ENCODE results near the gene DOCK8. TPM values are rescaled to one million over a fixed set of nuclear protein-coding genes. Genes with fewer than 3 reads are reported as not detected.

Gene DOCK8
- total RNA-seq, 2 experiments from 2014 or later: 370 to 374 TPM

DNA sequence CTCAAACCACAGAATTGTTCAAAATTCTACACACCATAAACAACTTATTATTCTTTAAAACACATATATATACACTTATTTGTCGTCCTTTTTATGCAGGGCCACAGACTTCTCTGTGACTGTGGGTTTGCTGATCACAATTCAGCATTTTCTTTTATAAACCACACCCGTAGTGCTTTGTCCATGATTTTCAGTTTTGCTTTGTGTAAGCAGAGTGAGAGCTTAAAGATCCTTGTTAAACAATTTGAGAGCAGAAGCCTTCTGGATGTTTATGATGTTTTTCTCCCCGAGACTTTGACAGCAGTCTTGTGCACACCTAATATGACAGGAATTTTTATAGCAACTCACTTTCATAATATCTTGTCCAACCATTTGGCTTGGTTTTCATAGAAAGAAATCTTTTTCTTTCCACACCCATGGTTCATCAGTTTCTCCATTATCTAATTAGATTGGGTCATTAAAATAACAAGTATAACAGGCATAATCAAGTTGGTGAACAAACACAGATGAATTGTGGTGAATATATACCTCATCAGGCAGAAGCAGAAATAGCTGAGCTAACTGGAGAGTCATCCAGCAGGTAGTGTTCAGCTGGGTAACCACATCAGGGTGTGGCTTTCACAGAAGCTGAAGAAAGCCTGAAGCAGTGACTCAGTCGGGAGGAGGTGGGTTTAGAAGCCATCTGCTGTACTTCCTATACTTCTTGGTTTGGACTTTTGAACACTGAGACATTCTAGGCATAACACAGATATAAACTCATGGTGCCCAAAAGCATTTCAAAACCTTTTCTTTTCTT, 232.8 kb downstream of the DOCK8 start:
- peaks cover 54% of the 10 kb centered on the region for H3K4me1 Mint-ChIP-seq
- no peaks in the 10 kb centered on the region for H3K27me3 Mint-ChIP-seq
- POLR2A ChIA-PET: interaction anchor here (0.7 to 3.5 kb wide), 12 partner anchors 8 to 291 kb away, joined by 3 to 45 read pairs (median 4); partner anchors contain the start of gene KANK1
- H3K27ac Mint-ChIP-seq: peak overlapping the region; percentile 90
- H3K36me3 Mint-ChIP-seq (ENCODE audit: low read depth): peaks cover 89% of the 10 kb centered on the region
- CTCF ChIA-PET: interaction anchor here (0.6 to 3.9 kb wide), 7 partner anchors 14 to 358 kb away, joined by 3 to 33 read pairs (median 4); no protein-coding TSS in a partner anchor
- peak overlapping the region; percentile 64 for H3K4me3 Mint-ChIP-seq
- peak; percentile 85 for DNase-seq
- H3K9me3 Mint-ChIP-seq: no peaks in the 10 kb centered on the region

DNA sequence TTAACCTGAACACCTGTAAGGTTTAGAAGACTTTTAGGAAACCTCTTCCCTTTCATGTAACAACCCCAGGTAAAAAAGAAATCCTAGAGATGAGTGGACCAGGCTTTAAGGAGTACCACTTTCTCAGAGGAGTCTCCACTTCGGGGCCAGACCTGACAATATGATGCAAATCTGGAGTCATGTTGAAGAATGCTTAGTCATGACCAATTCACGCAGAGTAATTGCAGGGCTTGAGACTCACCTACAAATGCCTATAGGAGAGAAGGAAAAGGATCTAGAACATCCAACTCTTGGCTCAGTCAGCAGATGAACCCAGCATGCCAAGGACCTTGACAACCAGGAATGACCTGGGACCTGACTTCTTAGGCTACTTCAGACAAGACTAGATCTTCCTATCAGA, 235.4 kb downstream of the DOCK8 start:
- Mint-ChIP-seq H3K36me3 (ENCODE audit: low read depth) (peaks cover 83% of the 10 kb centered on the region), H3K4me3 (no peak overlapping the region), H3K27me3 (no peaks in the 10 kb centered on the region), H3K27ac (peak overlapping the region; percentile 90), H3K4me1 (peaks cover 40% of the 10 kb centered on the region), H3K9me3 (no peaks in the 10 kb centered on the region)
- ChIA-PET POLR2A (interaction anchor here (0.9 kb wide), 1 partner anchor 12 kb away, joined by 3 read pairs; no protein-coding TSS in a partner anchor), CTCF (interaction anchor here (3.9 kb wide), 1 partner anchor 11 kb away, joined by 33 read pairs; no protein-coding TSS in a partner anchor)
- no peak for DNase-seq

DNA sequence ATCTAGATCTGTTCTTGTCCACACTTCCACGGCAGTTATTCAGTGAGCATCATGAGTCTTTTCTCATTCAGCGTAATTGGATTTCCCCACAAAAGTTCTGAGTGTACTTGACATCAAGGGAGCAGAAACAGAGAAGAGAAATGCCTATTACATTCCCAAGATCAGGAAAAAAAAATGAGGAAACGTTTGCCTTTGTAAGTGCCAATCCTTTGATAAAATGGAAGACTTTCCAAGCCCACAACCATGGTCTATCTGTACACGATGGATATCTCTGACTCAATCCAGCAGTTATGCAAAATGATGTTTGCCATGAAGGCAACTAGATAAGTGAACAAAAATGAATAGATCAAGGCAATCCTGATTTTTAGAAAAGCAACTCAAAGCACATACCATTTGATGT, 235.9 kb downstream of the DOCK8 start:
- no peak for DNase-seq
- Mint-ChIP-seq H3K27me3 (no peaks in the 10 kb centered on the region), H3K4me3 (no peak overlapping the region), H3K9me3 (no peaks in the 10 kb centered on the region), H3K36me3 (ENCODE audit: low read depth) (peaks cover 82% of the 10 kb centered on the region), H3K27ac (peak overlapping the region; percentile 90), H3K4me1 (peaks cover 34% of the 10 kb centered on the region)
- POLR2A ChIA-PET: no interaction called here
- CTCF ChIA-PET: no interaction called here

DNA sequence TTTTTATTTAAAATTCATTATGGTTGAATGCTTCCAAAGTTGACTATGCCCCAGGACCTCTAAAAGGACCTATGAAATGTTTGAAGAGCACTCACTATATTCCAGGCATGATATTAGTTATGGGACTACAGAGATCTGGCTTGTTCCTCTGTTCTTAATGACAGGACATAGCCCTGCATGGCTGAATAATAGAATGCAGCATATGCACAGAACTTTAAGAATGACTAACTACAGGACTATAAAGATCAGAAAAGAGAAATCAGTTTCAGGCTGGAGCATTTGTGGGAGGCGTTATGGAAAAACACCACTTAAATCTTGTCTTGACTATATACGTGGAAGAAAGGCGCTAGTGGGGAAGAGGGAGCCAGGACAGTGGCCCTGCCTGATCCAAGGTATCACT, 239.2 kb downstream of the DOCK8 start:
- no peaks in the 10 kb centered on the region for H3K9me3 Mint-ChIP-seq
- ChIA-PET POLR2A (no interaction called here), CTCF (no interaction called here)
- no peaks in the 10 kb centered on the region for H3K27me3 Mint-ChIP-seq
- H3K36me3 Mint-ChIP-seq (ENCODE audit: low read depth): peaks cover 86% of the 10 kb centered on the region
- H3K4me1 Mint-ChIP-seq: peaks cover 18% of the 10 kb centered on the region
- H3K27ac Mint-ChIP-seq: no peak overlapping the region
- H3K4me3 Mint-ChIP-seq: no peak overlapping the region
- no peak for DNase-seq

DNA sequence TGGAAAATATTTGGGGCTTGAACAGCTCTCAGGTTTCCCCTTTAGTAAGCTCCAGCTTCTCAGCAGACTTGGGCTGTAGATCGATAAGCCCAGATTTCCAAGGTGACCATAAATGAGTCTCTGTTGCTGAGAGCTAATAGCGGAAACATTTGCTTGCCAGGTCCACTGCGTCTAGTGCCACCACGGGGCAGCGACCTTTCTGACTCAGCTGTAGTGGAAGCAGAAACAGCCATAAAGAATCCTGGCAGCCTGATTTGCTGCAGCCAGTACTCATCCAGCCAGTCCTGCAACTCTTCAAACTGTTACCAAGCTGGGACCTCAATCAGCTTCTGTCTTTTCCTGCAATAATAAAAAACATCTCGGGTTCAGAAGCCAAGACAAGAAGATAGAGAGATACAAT, 241.7 kb downstream of the DOCK8 start:
- no peak overlapping the region for H3K27ac Mint-ChIP-seq
- CTCF ChIA-PET: no interaction called here
- no peaks in the 10 kb centered on the region for H3K27me3 Mint-ChIP-seq
- no peak overlapping the region for H3K4me3 Mint-ChIP-seq
- POLR2A ChIA-PET: interaction anchor here (0.7 to 5.8 kb wide), 3 partner anchors 9 to 15 kb away, joined by 3 to 45 read pairs (median 3); no protein-coding TSS in a partner anchor
- H3K9me3 Mint-ChIP-seq: no peaks in the 10 kb centered on the region
- H3K4me1 Mint-ChIP-seq: peaks cover 30% of the 10 kb centered on the region
- no peak for DNase-seq
- peaks cover 84% of the 10 kb centered on the region for H3K36me3 Mint-ChIP-seq (ENCODE audit: low read depth)

DNA sequence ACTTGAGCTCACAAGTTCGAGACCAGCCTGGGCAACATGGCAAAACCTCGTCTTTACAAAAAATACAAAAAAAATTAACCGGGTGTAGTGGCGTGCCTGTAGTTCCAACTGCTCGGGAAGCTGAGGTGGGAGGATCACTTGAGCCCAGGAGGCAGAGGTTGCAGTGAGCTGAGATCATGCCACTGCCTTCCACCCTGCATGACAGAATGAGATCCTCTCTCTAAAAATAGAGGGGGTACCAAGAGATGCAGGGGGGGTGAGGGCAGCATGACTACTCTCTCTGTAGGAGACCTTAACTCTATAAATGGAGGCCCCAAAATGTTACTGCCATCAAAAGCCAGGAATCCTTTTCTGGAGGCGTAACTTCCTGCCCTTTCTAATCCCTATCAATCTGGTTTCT, 243.9 kb downstream of the DOCK8 start:
- H3K36me3 Mint-ChIP-seq (ENCODE audit: low read depth): peaks cover 87% of the 10 kb centered on the region
- peaks cover 38% of the 10 kb centered on the region for H3K4me1 Mint-ChIP-seq
- H3K27ac Mint-ChIP-seq: peak overlapping the region; percentile 60
- H3K27me3 Mint-ChIP-seq: no peaks in the 10 kb centered on the region
- ChIA-PET CTCF (interaction anchor here (1.5 to 1.7 kb wide), 2 partner anchors 8 to 10 kb away, joined by 5 to 6 read pairs; no protein-coding TSS in a partner anchor), POLR2A (interaction anchor here (1.0 to 5.8 kb wide), 4 partner anchors 9 to 12 kb away, joined by 3 to 45 read pairs (median 14); no protein-coding TSS in a partner anchor)
- no peak overlapping the region for H3K4me3 Mint-ChIP-seq
- H3K9me3 Mint-ChIP-seq: no peaks in the 10 kb centered on the region
- DNase-seq: no peak

DNA sequence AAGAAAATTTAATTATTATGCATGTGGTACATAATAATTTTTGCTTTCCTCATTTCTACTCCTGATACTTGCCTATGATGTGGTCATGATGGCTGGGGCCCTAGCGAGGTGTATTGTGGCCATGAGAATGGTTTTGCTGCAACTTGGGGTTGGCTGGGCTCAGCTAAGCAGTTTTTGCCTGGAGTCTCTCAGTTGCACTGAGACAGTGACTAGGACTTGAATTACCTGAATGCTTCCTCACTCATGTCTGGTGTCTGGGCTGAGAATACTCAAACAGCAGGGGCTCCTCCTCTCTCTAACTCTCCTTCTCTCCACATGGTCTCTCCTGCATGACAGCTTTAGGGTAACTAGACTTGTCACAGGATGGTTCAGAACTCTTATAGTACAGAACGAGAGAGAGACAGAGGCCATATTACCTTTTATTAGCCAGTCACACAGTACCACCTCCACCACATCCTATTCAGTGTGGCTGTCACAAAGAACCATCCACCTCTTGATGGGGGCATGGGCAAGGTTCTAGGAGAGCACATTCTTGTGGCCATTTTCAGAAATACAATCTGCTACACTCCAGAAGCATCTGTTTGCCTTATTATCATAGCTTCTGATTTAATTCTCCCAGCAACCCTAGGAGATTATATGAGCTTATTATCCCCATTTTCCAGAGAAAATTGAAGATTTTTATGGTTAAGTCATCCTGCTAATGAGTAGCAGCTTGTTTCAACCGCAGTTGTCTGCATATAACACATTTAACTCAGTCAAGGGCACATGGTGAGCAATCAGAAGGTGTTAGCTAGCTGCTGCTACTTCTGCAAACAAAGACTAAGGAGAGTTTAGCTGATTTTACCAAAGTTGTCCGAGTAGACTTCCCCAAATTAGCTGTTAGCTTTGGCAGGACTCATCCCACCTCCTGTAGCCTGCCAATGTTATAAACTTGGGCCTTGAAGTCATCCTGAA, 245.1 kb downstream of the DOCK8 start:
- peak overlapping the region; percentile 79 for H3K27ac Mint-ChIP-seq
- no peak overlapping the region for H3K4me3 Mint-ChIP-seq
- no peaks in the 10 kb centered on the region for H3K9me3 Mint-ChIP-seq
- ChIA-PET POLR2A (interaction anchor here (0.7 to 5.8 kb wide), 5 partner anchors 9 to 22 kb away, joined by 3 to 45 read pairs (median 9); no protein-coding TSS in a partner anchor), CTCF (interaction anchor here (0.7 to 3.9 kb wide), 12 partner anchors 9 to 347 kb away, joined by 3 to 33 read pairs (median 4); no protein-coding TSS in a partner anchor)
- H3K36me3 Mint-ChIP-seq (ENCODE audit: low read depth): peaks cover 88% of the 10 kb centered on the region
- peak; percentile 40 for DNase-seq
- H3K27me3 Mint-ChIP-seq: no peaks in the 10 kb centered on the region
- H3K4me1 Mint-ChIP-seq: peaks cover 38% of the 10 kb centered on the region

DNA sequence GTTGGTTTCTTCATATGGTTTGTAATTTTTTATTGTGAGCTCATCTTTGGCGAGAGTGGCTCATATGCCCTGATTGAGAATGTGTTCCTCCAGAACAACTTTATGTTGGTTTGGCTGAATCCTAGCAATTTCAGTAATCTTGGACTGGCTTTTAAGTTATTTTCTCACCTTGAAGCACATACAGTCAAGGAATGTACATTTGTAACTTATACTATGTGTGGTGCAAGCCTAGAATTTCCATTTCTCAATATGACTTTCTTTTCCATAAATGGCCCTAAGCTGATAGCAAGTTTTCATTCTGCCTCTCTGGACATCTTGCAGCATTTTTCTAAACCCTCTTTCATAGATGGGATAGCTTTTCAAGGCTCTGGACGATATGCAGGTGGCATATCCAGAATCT, 247.5 kb downstream of the DOCK8 start:
- POLR2A ChIA-PET: interaction anchor here (0.9 to 4.0 kb wide), 3 partner anchors 8 to 42 kb away, joined by 3 to 19 read pairs (median 3); no protein-coding TSS in a partner anchor
- Mint-ChIP-seq H3K9me3 (no peaks in the 10 kb centered on the region), H3K27ac (no peak overlapping the region), H3K27me3 (no peaks in the 10 kb centered on the region), H3K36me3 (ENCODE audit: low read depth) (peaks cover 84% of the 10 kb centered on the region), H3K4me1 (peaks cover 37% of the 10 kb centered on the region), H3K4me3 (no peak overlapping the region)
- CTCF ChIA-PET: interaction anchor here (1.2 to 3.9 kb wide), 2 partner anchors 14 to 42 kb away, joined by 3 to 33 read pairs; partner anchors contain the start of gene KANK1
- DNase-seq: no peak

DNA sequence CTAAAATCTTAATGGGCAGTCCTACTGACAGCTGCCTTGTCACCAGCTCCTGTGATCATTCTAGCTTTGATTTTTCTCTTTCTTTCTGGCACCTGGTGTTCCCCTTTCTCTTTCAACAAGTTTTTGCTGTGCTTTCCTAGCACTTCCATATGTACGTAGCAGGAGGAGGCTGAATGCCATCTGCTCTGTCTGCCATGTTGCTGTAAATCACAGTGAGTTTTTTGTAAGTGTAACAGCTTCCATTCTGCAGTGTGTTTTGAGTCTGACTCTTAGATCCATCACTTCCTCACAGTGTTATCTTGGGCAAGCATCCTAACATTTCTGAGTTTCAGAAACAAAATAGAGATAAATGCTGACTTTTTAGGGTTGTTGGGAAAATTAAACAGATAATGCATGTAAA, 247.9 kb downstream of the DOCK8 start:
- ChIA-PET CTCF (interaction anchor here (1.2 to 3.9 kb wide), 2 partner anchors 15 to 42 kb away, joined by 3 to 33 read pairs; partner anchors contain the start of gene KANK1), POLR2A (interaction anchor here (0.9 to 4.0 kb wide), 3 partner anchors 8 to 41 kb away, joined by 3 to 19 read pairs (median 3); no protein-coding TSS in a partner anchor)
- Mint-ChIP-seq H3K36me3 (ENCODE audit: low read depth) (peaks cover 81% of the 10 kb centered on the region), H3K9me3 (no peaks in the 10 kb centered on the region), H3K4me3 (no peak overlapping the region), H3K27ac (no peak overlapping the region), H3K27me3 (no peaks in the 10 kb centered on the region), H3K4me1 (peaks cover 37% of the 10 kb centered on the region)
- no peak for DNase-seq

DNA sequence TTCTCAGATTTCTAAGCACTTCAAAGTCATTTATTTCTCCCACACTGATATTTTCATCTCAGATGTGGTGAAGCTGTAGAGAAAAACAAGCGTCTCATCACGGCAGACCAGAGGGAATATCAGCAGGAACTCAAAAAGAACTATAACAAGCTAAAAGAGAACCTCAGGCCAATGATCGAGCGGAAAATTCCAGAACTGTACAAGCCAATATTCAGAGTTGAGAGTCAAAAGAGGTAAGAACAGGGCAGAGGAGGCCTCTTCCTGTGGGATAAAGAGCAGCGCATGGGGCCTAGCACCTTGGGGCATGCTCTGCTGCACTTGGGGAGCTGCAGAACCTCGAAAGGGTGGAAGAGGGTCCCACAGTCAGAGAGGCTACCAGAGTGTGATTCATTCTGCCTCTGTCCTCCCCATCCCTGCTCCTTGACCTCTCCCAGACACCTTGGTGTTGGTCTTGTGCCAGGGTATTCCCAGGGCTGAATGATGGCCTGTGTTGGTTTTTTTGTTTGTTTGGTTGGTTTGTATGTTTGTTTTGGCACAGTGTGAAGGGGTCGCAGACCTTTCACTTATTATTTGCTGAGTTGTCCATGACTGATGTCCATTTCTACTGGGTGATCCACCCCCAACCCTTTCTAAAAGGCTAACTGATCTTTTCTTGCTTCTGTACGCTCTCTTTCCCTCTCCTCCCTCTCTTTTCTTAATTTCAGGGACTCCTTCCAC, 248.9 kb downstream of the DOCK8 start:
- Mint-ChIP-seq H3K9me3 (no peaks in the 10 kb centered on the region), H3K36me3 (ENCODE audit: low read depth) (peaks cover 71% of the 10 kb centered on the region), H3K4me3 (no peak overlapping the region), H3K4me1 (peaks cover 32% of the 10 kb centered on the region), H3K27ac (no peak overlapping the region), H3K27me3 (no peaks in the 10 kb centered on the region)
- POLR2A ChIA-PET: interaction anchor here (1.0 kb wide), 1 partner anchor 36 kb away, joined by 3 read pairs; no protein-coding TSS in a partner anchor
- CTCF ChIA-PET: no interaction called here
- no peak for DNase-seq

DNA sequence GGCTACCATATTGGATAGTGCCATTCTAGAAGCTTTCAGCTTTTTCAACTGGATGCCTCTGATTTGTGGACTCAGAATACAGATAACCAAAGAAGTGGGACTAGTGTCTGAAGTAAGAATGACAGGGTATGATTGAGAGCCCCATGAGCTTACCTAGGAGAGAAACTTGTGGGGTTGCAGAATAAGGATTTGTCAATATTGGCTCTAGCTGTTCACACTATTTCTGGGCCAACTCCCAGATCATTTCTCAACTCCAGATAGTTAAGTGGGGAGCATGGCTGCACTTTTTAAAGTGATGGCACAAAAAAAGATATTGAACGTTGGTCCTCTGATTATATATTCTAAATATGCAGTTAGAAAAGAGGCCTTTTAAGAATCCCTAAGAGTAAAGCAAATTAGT, 252.1 kb downstream of the DOCK8 start:
- Mint-ChIP-seq H3K27me3 (no peaks in the 10 kb centered on the region), H3K4me3 (no peak overlapping the region), H3K9me3 (no peaks in the 10 kb centered on the region), H3K4me1 (peaks cover 35% of the 10 kb centered on the region), H3K27ac (peak overlapping the region; percentile 22), H3K36me3 (ENCODE audit: low read depth) (peaks cover 50% of the 10 kb centered on the region)
- DNase-seq: no peak
- CTCF ChIA-PET: interaction anchor here (0.5 to 1.4 kb wide), 2 partner anchors 9 to 37 kb away, joined by 5 to 6 read pairs; no protein-coding TSS in a partner anchor
- POLR2A ChIA-PET: interaction anchor here (0.6 to 1.7 kb wide), 3 partner anchors 12 to 38 kb away, joined by 3 to 7 read pairs (median 4); partner anchors contain the start of gene KANK1

All from activated CD4-positive, alpha-beta memory T cell treated with anti-CD3 and anti-CD28 coated beads, Interleukin-2, amount 10 ng/mL, durations not matched to agents 7 days and 5 days (primary cell).